Upper lobe of right lung (tissue), 1 donor: ENCODE data around the gene PRR5. TPM values are rescaled to one million over a fixed set of nuclear protein-coding genes. Genes with fewer than 3 reads are reported as not detected.
"Not testable (repeated sequence)": the region's sequence is repeated elsewhere in the genome, so short reads cannot be mapped to it uniquely, and the experiment has no call there.

ENCODE experiments used
- ATAC-seq: fragments of 200-7000 bp; cut with Tn5 transposase; one replicate; pipeline ENCODE4 v1.9.1; 2020; ENCODE audit warnings: mild to moderate bottlenecking, moderate library complexity
- DNase-seq: peaks from one replicate; pipeline ENCODE4 v3.0.0-alpha.2; 2020
- H3K27ac ChIP-seq: fragments of 200-600 bp; one replicate; pipeline ENCODE4 v1.8.0; 2022
- H3K27me3 ChIP-seq: fragments of 200-600 bp; one replicate; pipeline ENCODE4 v1.8.0; 2022; ENCODE audit warnings: mild to moderate bottlenecking
- H3K36me3 ChIP-seq: fragments of 200-600 bp; one replicate; pipeline ENCODE4 v1.8.0; 2022
- H3K4me1 ChIP-seq: fragments of 200-600 bp; one replicate; pipeline ENCODE4 v1.8.0; 2022
- H3K4me3 ChIP-seq: fragments of 200-600 bp; one replicate; pipeline ENCODE4 v1.8.0; 2022; ENCODE audit warnings: mild to moderate bottlenecking
- H3K9me3 ChIP-seq: fragments of 200-600 bp; one replicate; pipeline ENCODE4 v1.8.0; 2022
- intact Hi-C: fragments of 100-400 bp; cut with DNase I; formaldehyde crosslinking; loops from one replicate; pipeline ENCODE4 v1.11.0; 2022
- total RNA-seq: library from RNA; stranded (reverse); fragmentation: NEBNext Ultra II Directional; extraction: Animal tissue kit (Norgen Biotek cat#: 25700); gene quantifications from one replicate; pipeline ENCODE4 v1.2.1, GENCODE V29; 2021
- TF ChIP-seq, protein P1 (sequence below): fragments of 200-600 bp; IDR thresholded peaks from one replicate; pipeline ENCODE4 v1.8.0; 2022; ENCODE audit warnings: antibody characterized with exemption
- donor health status: DM: no; HTN: yes; CAD: no; lungs with severe emphysema.

PRR5 gene
- total RNA-seq, 1 donor from 2014 or later: 13.6 TPM

DNA sequence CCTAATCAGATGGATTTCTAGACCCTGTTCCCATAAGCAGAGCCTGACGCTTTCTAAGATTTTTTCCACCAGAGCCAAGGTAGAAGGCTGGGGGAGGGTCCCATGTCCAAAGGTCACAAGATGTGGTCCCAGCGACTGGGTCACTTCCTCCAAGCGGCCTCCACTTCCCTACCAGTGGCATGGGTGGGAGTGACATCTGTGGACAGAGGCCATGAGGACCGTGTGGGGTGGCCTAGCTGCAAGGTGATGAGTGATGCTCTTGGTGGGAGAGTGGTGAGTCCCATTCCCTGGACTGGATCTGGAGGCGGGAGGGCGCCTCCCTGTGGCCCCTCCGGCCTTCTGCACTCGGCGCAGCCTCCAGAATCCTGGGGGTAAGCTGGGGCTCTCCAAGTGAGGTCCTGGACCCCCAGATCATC is 32.4 kb upstream of the PRR5 start:
- TF ChIP-seq, protein P1, sequence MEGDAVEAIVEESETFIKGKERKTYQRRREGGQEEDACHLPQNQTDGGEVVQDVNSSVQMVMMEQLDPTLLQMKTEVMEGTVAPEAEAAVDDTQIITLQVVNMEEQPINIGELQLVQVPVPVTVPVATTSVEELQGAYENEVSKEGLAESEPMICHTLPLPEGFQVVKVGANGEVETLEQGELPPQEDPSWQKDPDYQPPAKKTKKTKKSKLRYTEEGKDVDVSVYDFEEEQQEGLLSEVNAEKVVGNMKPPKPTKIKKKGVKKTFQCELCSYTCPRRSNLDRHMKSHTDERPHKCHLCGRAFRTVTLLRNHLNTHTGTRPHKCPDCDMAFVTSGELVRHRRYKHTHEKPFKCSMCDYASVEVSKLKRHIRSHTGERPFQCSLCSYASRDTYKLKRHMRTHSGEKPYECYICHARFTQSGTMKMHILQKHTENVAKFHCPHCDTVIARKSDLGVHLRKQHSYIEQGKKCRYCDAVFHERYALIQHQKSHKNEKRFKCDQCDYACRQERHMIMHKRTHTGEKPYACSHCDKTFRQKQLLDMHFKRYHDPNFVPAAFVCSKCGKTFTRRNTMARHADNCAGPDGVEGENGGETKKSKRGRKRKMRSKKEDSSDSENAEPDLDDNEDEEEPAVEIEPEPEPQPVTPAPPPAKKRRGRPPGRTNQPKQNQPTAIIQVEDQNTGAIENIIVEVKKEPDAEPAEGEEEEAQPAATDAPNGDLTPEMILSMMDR: peak; percentile 22
- intact Hi-C loops: no loop called here
- Histone ChIP-seq H3K27me3 (peaks cover 8% of the 10 kb centered on the region), H3K4me1 (peaks cover 22% of the 10 kb centered on the region), H3K4me3 (peak overlapping the region; percentile 47), H3K27ac (no peak overlapping the region), H3K36me3 (no peaks in the 10 kb centered on the region), H3K9me3 (no peaks in the 10 kb centered on the region)
- DNase-seq (no peak), ATAC-seq (no peak)

DNA sequence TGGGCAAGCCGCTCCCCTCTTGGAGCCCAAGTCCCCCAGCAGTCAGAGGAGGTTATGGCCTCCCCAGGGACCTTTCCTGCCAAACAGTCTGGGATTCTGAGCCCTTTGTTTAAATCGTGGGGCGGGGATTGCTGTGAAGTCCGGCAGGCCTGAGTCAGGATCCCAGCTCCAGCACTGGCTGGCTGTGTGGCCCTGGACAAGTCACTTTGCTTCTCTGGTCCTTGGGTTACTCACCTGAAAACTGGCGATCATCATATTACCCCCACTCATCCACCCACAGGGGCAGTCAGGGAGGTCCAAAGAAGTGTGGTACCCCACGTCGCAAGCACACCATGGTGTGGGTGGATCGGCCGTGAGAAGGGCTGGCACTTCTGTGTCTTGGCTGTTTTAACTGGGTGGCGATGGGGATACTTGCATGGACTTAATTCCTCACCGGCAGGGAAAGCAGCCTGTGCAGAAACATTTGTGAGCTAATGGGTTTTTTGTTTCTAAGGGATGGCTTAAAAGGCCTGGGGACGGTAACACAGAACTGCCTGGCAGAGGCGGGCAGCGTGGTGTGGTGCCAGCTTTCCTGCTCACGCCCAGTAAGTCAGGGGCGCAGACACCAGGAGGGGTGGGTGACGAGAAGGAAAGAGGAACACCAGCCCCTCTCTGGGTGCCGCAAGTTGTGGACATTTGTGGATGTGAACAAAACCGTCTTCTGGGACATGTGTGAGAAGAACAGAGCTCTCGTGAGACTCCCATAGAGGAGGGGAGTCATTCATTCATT is 31.6 kb upstream of the PRR5 start:
- Histone ChIP-seq H3K27me3 (peaks cover 8% of the 10 kb centered on the region), H3K9me3 (no peaks in the 10 kb centered on the region), H3K4me1 (peaks cover 14% of the 10 kb centered on the region), H3K36me3 (no peaks in the 10 kb centered on the region), H3K27ac (no peak overlapping the region), H3K4me3 (no peak overlapping the region)
- intact Hi-C loops: no loop called here
- ATAC-seq: no peak
- DNase-seq: no peak
- TF ChIP-seq, protein P1: no peak

DNA sequence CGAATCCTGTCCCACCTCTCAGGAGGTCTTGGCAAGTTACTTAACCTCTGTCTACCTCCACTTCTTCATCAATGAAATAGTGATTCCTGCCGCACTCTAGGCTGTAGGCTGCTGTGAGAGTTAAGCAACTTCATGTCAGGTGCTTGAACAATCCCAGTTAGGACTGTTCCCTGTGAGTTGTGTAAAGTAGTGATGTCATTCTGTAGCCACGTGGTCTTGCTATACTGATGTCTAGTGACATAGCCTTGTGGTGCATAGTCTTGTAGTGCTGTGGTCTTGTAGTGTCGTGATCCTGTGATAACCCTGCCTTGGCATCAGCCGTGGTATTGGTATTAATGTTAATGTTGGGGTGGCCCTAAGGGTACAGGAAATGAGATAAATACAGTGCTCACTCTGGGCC is 30.3 kb upstream of the PRR5 start:
- TF ChIP-seq, protein P1: no peak
- Histone ChIP-seq H3K27ac (no peak overlapping the region), H3K4me1 (peaks cover 15% of the 10 kb centered on the region), H3K9me3 (no peaks in the 10 kb centered on the region), H3K36me3 (no peaks in the 10 kb centered on the region), H3K4me3 (no peak overlapping the region), H3K27me3 (peaks cover 8% of the 10 kb centered on the region)
- ATAC-seq (peak; percentile 49), DNase-seq (no peak)
- intact Hi-C loops: no loop called here

DNA sequence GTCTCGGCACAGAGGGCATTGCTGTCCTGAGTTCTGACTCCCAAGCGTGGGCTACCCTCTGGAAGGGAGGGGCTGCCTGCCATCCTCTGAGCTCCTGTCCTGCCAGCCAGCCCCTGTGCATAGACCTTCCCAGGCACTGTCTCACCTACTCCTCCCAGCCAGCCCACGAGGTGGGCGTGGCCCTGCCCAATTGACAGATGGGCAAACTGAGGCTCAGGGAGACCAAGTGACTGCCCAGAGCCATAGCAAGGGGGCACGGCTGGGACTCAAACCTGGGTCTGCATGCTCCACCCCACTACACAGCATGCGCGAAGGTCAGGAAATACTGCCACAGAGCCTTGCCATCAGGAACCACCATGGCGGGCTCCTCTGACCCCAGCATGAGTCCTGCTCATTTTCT is 29.4 kb upstream of the PRR5 start:
- intact Hi-C loops: no loop called here
- ATAC-seq (no peak), DNase-seq (no peak)
- H3K36me3 ChIP-seq: no peaks in the 10 kb centered on the region
- peaks cover 16% of the 10 kb centered on the region for H3K4me1 ChIP-seq
- TF ChIP-seq, protein P1: no peak
- H3K27me3 ChIP-seq: peaks cover 8% of the 10 kb centered on the region
- H3K9me3 ChIP-seq: no peaks in the 10 kb centered on the region
- no peak overlapping the region for H3K27ac ChIP-seq
- H3K4me3 ChIP-seq: no peak overlapping the region

DNA sequence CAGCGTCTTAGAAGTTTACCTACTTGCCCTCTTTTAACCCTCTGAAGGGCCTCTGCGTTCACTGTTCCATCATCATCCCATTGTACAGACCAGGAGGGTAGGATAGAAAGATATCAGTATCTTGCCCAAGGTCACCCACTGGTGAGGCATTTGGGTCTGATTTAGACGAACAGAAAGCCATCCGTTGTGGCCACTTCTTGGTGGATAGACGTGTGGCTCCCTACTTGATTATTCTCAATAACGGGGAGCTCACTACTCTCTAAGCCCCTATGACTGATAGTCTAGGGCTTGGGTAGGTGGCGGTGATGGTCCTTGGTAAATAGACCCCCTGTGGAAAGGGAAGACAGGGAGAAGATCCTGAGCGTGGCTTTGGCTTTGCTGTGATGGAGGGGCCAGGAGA is 28.6 kb upstream of the PRR5 start:
- H3K4me3 ChIP-seq: no peak overlapping the region
- peaks cover 10% of the 10 kb centered on the region for H3K4me1 ChIP-seq
- peaks cover 8% of the 10 kb centered on the region for H3K27me3 ChIP-seq
- ATAC-seq (no peak), DNase-seq (no peak)
- H3K9me3 ChIP-seq: no peaks in the 10 kb centered on the region
- H3K36me3 ChIP-seq: no peaks in the 10 kb centered on the region
- TF ChIP-seq, protein P1: no peak
- intact Hi-C loops: no loop called here
- no peak overlapping the region for H3K27ac ChIP-seq

DNA sequence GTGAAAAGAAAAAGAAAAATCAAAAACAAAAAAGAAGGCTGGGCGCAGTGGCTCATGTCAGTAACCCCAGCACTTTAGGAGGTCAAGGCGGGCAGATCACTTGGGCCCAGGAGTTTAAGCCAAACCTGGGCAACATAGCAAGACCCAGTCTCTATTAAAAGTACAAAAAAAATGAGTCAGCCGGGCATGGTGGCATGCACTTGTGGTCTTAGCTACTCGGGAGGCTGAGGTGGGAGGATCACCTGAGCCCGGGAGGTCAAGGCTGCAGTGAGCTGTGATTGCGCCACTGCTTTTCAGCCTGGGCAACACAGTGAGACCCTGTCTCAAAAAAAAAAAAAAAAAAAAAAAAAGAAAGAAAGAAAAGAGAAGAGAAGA is 26.0 kb upstream of the PRR5 start:
- intact Hi-C loops, ATAC-seq, H3K9me3 ChIP-seq: not testable (repeated sequence)

More for the DNA sequence above, 26.0 kb upstream of the PRR5 start:
- not testable (repeated sequence) for H3K27me3 ChIP-seq, H3K4me1 ChIP-seq, H3K36me3 ChIP-seq, H3K27ac ChIP-seq, DNase-seq, H3K4me3 ChIP-seq
